Naive thymus-derived CD4-positive, alpha-beta T cell (primary cell): ENCODE data around the gene PDE9A. TPM values are rescaled to one million over a fixed set of nuclear protein-coding genes. Genes with fewer than 3 reads are reported as not detected.
A peak's percentile ranks its signal among the peaks of the same experiment; 100 is the strongest.

Source experiments
- ATAC-seq: fragments of 150-1000 bp; cut with Tn5 transposase; 2 replicates; pipeline ENCODE4 v1.10.0; 2021; ENCODE audit warnings: mild to moderate bottlenecking, moderate library complexity
- CTCF ChIA-PET: fragments of 350-600 bp; sonication (Branson Sonifier 250); formaldehyde crosslinking; loops from one replicate; lab custom pipeline; 2021; ENCODE audit warnings: antibody characterized with exemption; lab: Charles Lee
- POLR2A ChIA-PET: fragments of 350-600 bp; sonication (Branson Sonifier 250); formaldehyde crosslinking; loops from one replicate; lab custom pipeline; 2021; ENCODE audit warnings: antibody characterized with exemption, inconsistent platforms; lab: Charles Lee
- DNase-seq, 9 donors: peaks; one replicate each; pipeline versions ENCODE4 v3.0.0 to v3.0.0-alpha.2; 2020 to 2022; ENCODE audit warnings: mixed read lengths in 1 of 9
- H3K27ac ChIP-seq: one replicate; pipeline ENCODE4 v1.7.0; 2013; ENCODE audit warnings: mild to moderate bottlenecking, low read depth, low read length, moderate library complexity
- H3K27me3 ChIP-seq, 2 donors: one replicate each; pipeline ENCODE4 v1.7.0; 2013; ENCODE audit warnings: low read length in 2 of 2, mild to moderate bottlenecking in 2 of 2, moderate library complexity in 2 of 2; ENCODE audit not compliant: control insufficient read depth in 2 of 2, insufficient read depth in 2 of 2
- H3K36me3 ChIP-seq, 3 experiments: 1 replicate in 2 of 3; 2 replicates in 1 of 3; pipeline ENCODE4 v1.7.0; 2013; ENCODE audit warnings: low read length in 3 of 3, mild to moderate bottlenecking in 3 of 3, moderate library complexity in 1 of 3; ENCODE audit not compliant: insufficient read depth in 3 of 3, control insufficient read depth in 2 of 3
- H3K4me1 ChIP-seq, 2 donors: one replicate each; pipeline ENCODE4 v1.7.0; 2013; ENCODE audit warnings: low read length in 2 of 2, mild to moderate bottlenecking in 2 of 2, moderate library complexity in 1 of 2; ENCODE audit not compliant: control insufficient read depth in 2 of 2, insufficient read depth in 2 of 2
- H3K4me3 ChIP-seq: 2 replicates; pipeline ENCODE4 v1.7.0; 2013; ENCODE audit warnings: mild to moderate bottlenecking, low read length
- H3K9me3 ChIP-seq, 3 experiments: 1 replicate in 2 of 3; 2 replicates in 1 of 3; pipeline ENCODE4 v1.7.0; 2013; ENCODE audit warnings: low read length in 3 of 3; ENCODE audit not compliant: control insufficient read depth in 2 of 3
- H3K27ac Mint-ChIP-seq, 9 donors: one replicate each; pipeline ENCODE4 v1.8.0; 2020 to 2022; ENCODE audit warnings: mixed read lengths in 9 of 9, mild to moderate bottlenecking in 8 of 9, moderate library complexity in 5 of 9, inconsistent platforms in 2 of 9
- H3K27me3 Mint-ChIP-seq, 5 donors: one replicate each; pipeline ENCODE4 v1.8.0; 2021 to 2022; ENCODE audit warnings: mixed read lengths in 5 of 5, mild to moderate bottlenecking in 1 of 5
- H3K36me3 Mint-ChIP-seq, 5 donors: one replicate each; pipeline ENCODE4 v1.8.0; 2020 to 2022; ENCODE audit warnings: mixed read lengths in 5 of 5, mild to moderate bottlenecking in 3 of 5, inconsistent platforms in 1 of 5
- H3K4me1 Mint-ChIP-seq, 7 donors: one replicate each; pipeline ENCODE4 v1.8.0; 2020 to 2022; ENCODE audit warnings: mixed read lengths in 7 of 7, mild to moderate bottlenecking in 3 of 7, inconsistent platforms in 1 of 7
- H3K4me3 Mint-ChIP-seq, 10 donors: one replicate each; pipeline ENCODE4 v1.8.0; 2020 to 2022; ENCODE audit warnings: mild to moderate bottlenecking in 10 of 10, mixed read lengths in 10 of 10, moderate library complexity in 6 of 10, inconsistent platforms in 2 of 10
- H3K9me3 Mint-ChIP-seq, 11 donors: one replicate each; pipeline ENCODE4 v1.8.0; 2020 to 2022; ENCODE audit warnings: mixed read lengths in 11 of 11, mild to moderate bottlenecking in 4 of 11, inconsistent platforms in 1 of 11, moderate library complexity in 1 of 11
- intact Hi-C, 2 donors: fragments of 100-400 bp; cut with micrococcal nuclease; formaldehyde crosslinking; loops; one replicate each; pipeline ENCODE4 v1.15.1; 2023
- polyA plus RNA-seq, 2 donors: library from polyadenylated mRNA; unstranded; fragments of 300-500 nt; fragmentation: Illumina TruSeq; gene quantifications; one replicate each; pipeline ENCODE4 v1.2.3, GENCODE V29; 2021
- total RNA-seq, 6 experiments: library from RNA in 5 of 6; stranded (reverse) in 5 of 6; gene quantifications; 1 replicate in 5 of 6; 2 replicates in 1 of 6; pipeline ENCODE4 v1.2.3 and lab custom pipeline; 2021 to 2026

Gene PDE9A
- total and polyA plus RNA-seq, 7 experiments from 2014 or later, result 5.9 to 18.4 (median 14.7) TPM

DNA sequence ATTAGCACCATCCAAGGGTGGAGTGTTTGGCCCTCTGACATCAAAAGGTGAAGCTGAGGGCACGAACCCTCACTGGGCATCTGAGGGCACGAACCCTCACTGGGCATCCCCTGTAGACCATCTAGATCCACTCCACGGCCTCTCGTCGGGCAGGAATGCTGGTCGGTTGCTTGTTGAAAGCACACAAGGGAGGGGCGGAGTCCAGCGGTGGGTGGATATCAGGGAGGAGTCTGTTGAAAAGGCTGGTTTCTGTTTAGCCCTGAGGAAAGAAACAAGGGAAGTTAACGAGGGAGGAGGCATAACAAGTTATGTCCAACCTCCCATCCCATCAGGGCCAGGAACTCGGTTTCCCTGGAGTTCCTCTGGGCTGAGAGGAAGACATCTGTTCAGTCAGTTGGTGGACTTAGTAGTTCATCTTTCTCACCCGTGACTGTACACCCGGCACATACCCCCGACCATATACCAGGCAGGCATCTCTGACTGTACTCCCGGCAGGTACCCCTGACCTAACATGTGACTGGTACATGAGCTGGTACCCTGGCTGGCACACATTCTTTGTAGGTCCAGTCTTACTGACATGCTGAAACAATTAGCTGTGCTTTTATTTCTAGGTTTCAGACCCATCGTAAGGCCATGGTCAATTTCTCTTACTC is 32.1 kb upstream of the PDE9A start:
- H3K36me3 Mint-ChIP-seq, result no peaks in the 10 kb centered on the region
- no peak overlapping the region for H3K4me3 Mint-ChIP-seq
- CTCF ChIA-PET, result interaction anchor here (0.7 kb wide), 1 partner anchor 29 kb away, joined by 3 read pairs; no protein-coding TSS in a partner anchor
- H3K27me3 Mint-ChIP-seq, result peaks cover 0 to 58% (median 0%) of the 10 kb centered on the region in 5 donors
- peaks cover 0 to 9% (median 3%) of the 10 kb centered on the region in 7 donors for H3K4me1 Mint-ChIP-seq
- no peaks in the 10 kb centered on the region for H3K36me3 ChIP-seq
- intact Hi-C loops, result no loop called here
- peaks cover 0 to 9% of the 10 kb centered on the region in 2 donors for H3K4me1 ChIP-seq
- no peak overlapping the region for H3K27ac Mint-ChIP-seq
- H3K9me3 Mint-ChIP-seq, result no peaks in the 10 kb centered on the region
- no peaks in the 10 kb centered on the region for H3K9me3 ChIP-seq
- POLR2A ChIA-PET, result no interaction called here
- ATAC-seq (no peak), DNase-seq (no peak)
- H3K27ac ChIP-seq, result no peak overlapping the region
- H3K27me3 ChIP-seq, result no peaks in the 10 kb centered on the region
- no peak overlapping the region for H3K4me3 ChIP-seq

DNA sequence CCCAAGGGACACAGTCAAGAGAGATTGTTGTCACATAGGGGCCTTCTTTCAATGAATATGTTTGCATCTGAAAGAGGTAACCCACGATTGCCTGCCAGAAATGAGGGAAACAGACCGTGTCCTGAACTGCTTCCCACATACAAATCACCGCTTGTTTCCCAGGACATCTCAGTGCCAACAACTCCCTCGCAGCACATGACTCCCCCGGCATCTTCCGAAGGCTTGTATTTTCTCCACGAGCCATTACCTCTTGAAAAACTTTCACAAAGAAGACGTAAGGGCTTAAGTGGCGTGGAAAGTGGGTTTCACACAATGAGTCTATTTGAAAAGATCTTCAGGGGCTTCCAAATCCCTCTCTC is 31.6 kb upstream of the PDE9A start:
- Histone ChIP-seq H3K27ac (no peak overlapping the region), H3K36me3 (no peaks in the 10 kb centered on the region), H3K9me3 (no peaks in the 10 kb centered on the region), H3K27me3 (no peaks in the 10 kb centered on the region), H3K4me3 (no peak overlapping the region), H3K4me1 (peaks cover 0 to 7% of the 10 kb centered on the region in 2 donors)
- DNase-seq, result no peak
- Mint-ChIP-seq H3K36me3 (no peaks in the 10 kb centered on the region), H3K27me3 (peaks cover 0 to 58% (median 0%) of the 10 kb centered on the region in 5 donors), H3K4me1 (peaks cover 0 to 9% (median 3%) of the 10 kb centered on the region in 7 donors), H3K27ac (no peak overlapping the region), H3K9me3 (no peaks in the 10 kb centered on the region), H3K4me3 (no peak overlapping the region)
- intact Hi-C loops, result no loop called here
- ChIA-PET CTCF (no interaction called here), POLR2A (no interaction called here)
- ATAC-seq, result no peak

DNA sequence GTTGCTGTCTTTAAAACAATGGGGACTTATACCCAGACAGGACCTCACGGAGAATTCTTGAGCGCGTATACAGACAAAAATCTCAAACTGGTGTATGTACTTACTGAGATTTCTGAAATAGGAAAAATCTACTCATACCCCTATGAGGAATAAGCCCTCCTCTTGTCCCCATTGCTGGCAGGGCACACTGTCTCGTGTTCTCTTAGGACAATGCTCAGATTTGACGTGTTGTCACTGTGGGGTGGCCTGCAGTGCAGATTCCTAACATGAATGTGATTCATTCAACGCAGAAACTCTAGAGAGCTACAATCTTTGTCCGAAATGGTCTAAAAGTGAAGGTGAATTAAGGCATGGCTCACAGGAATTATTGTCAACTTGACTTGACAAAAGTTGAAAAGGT is 31.1 kb upstream of the PDE9A start:
- Mint-ChIP-seq H3K36me3 (no peaks in the 10 kb centered on the region), H3K9me3 (no peaks in the 10 kb centered on the region), H3K4me3 (no peak overlapping the region), H3K4me1 (peaks cover 0 to 9% (median 3%) of the 10 kb centered on the region in 7 donors), H3K27ac (no peak overlapping the region), H3K27me3 (peaks cover 0 to 57% (median 0%) of the 10 kb centered on the region in 5 donors)
- no peaks in the 10 kb centered on the region for H3K27me3 ChIP-seq
- POLR2A ChIA-PET, result no interaction called here
- CTCF ChIA-PET, result no interaction called here
- intact Hi-C loops, result no loop called here
- H3K36me3 ChIP-seq, result no peaks in the 10 kb centered on the region
- peaks cover 0 to 2% of the 10 kb centered on the region in 2 donors for H3K4me1 ChIP-seq
- no peak overlapping the region for H3K4me3 ChIP-seq
- ATAC-seq (no peak), DNase-seq (no peak)
- H3K27ac ChIP-seq, result no peak overlapping the region
- no peaks in the 10 kb centered on the region for H3K9me3 ChIP-seq

DNA sequence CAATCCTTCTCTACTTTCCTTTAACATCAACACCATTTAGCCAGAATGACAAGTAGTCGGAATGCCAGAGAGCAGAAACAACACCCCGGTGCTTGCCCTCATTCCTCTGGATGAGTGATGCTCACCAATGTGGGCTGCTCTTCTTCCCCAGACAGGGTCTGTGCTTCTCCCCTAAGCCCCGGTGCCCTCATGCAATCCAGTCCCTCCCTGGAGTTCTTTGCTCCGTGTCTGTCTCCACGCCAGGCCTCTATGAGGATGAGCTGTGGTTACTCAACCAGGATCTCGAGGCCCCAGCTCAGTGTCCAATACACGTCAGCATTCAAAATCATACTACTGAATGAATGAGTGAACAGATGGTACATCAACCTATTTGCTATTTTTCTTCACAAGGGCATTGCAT is 29.7 kb upstream of the PDE9A start:
- Histone ChIP-seq H3K4me3 (no peak overlapping the region), H3K9me3 (no peaks in the 10 kb centered on the region), H3K27ac (no peak overlapping the region), H3K36me3 (no peaks in the 10 kb centered on the region), H3K4me1 (no peaks in the 10 kb centered on the region), H3K27me3 (no peaks in the 10 kb centered on the region)
- H3K4me1 Mint-ChIP-seq, result peaks cover 0 to 7% (median 0%) of the 10 kb centered on the region in 7 donors
- H3K36me3 Mint-ChIP-seq, result no peaks in the 10 kb centered on the region
- H3K27me3 Mint-ChIP-seq, result peaks cover 0 to 47% (median 0%) of the 10 kb centered on the region in 5 donors
- ATAC-seq (no peak), DNase-seq (no peak)
- H3K27ac Mint-ChIP-seq, result peak overlapping the region in 1 of 9 donors; percentile 26
- H3K4me3 Mint-ChIP-seq, result no peak overlapping the region
- POLR2A ChIA-PET, result no interaction called here
- no peaks in the 10 kb centered on the region for H3K9me3 Mint-ChIP-seq
- CTCF ChIA-PET, result no interaction called here
- intact Hi-C loops, result no loop called here

DNA sequence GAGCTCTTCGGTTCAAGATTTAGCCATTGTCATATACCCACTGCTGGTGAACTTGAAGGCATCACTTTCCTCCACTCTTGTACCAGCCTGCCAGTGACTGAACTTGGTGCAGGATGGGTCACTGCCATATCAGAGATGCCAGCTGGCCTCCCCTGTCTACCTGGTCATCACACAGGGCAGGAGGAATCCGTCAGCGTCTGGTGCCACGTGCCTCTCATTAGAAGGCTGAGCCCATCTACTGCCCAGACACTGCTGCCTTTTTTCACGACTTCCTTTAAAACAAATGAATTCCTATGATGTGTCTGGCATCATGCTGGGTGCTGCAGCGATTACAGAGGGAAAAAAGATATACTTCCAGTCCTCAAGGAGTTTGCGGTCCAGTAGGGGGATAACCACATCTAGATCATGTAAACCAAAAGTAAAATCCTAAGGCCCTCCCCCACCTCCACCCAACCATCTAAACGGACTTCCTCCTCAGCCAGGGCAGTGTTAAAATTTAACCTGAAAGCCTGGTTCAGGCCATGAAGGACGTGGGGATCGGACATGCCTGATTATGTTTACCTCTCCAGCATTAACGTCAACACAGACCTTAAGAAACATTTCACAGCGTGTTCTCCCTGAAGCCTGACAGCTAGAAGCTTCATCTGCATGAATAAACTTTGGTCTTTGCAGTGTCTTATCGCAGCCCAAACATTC is 29.2 kb upstream of the PDE9A start:
- H3K36me3 Mint-ChIP-seq, result no peaks in the 10 kb centered on the region
- Histone ChIP-seq H3K4me3 (no peak overlapping the region), H3K9me3 (no peaks in the 10 kb centered on the region), H3K27ac (no peak overlapping the region), H3K36me3 (no peaks in the 10 kb centered on the region), H3K4me1 (no peaks in the 10 kb centered on the region), H3K27me3 (no peaks in the 10 kb centered on the region)
- ATAC-seq (no peak), DNase-seq (no peak)
- H3K4me1 Mint-ChIP-seq, result peaks cover 0 to 7% (median 0%) of the 10 kb centered on the region in 7 donors
- no peaks in the 10 kb centered on the region for H3K9me3 Mint-ChIP-seq
- peak overlapping the region in 3 of 9 donors; percentile 18 to 40 (median 26) for H3K27ac Mint-ChIP-seq
- intact Hi-C loops, result no loop called here
- CTCF ChIA-PET, result no interaction called here
- H3K4me3 Mint-ChIP-seq, result no peak overlapping the region
- POLR2A ChIA-PET, result no interaction called here
- H3K27me3 Mint-ChIP-seq, result peaks cover 0 to 44% (median 0%) of the 10 kb centered on the region in 5 donors

DNA sequence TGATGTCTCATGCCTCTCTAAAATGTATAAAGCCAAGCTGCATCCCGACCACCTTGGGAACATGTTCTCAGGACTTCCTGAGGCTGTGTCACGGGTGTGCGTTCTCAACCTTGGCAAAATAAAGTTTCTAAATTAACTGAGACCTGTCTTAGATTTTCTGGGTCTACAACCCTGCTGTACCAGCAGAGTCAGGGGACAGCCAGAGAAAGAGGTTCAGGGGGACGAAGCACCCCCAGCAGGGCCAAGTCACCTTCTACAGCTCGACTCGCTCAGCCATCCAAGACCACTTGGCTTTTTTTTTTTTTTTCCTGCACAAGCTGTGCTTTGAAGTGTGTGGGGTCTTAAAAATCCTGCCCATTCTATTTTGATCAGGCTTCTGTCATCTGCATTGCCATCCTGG is 28.5 kb upstream of the PDE9A start:
- H3K27me3 ChIP-seq, result no peaks in the 10 kb centered on the region
- peaks cover 0 to 7% (median 0%) of the 10 kb centered on the region in 7 donors for H3K4me1 Mint-ChIP-seq
- no peaks in the 10 kb centered on the region for H3K36me3 Mint-ChIP-seq
- no peak for ATAC-seq
- H3K27me3 Mint-ChIP-seq, result peaks cover 0 to 44% (median 0%) of the 10 kb centered on the region in 5 donors
- H3K9me3 ChIP-seq, result no peaks in the 10 kb centered on the region
- POLR2A ChIA-PET, result interaction anchor here (0.7 kb wide), 1 partner anchor 118 kb away, joined by 3 read pairs; no protein-coding TSS in a partner anchor
- no peak overlapping the region for H3K4me3 ChIP-seq
- H3K27ac ChIP-seq, result no peak overlapping the region
- H3K27ac Mint-ChIP-seq, result peak overlapping the region in 1 of 9 donors; percentile 40
- CTCF ChIA-PET, result no interaction called here
- intact Hi-C loops, result no loop called here
- H3K4me1 ChIP-seq, result peaks cover 0 to 1% of the 10 kb centered on the region in 2 donors
- DNase-seq, result no peak
- H3K9me3 Mint-ChIP-seq, result no peaks in the 10 kb centered on the region
- no peaks in the 10 kb centered on the region for H3K36me3 ChIP-seq
- no peak overlapping the region for H3K4me3 Mint-ChIP-seq
